ENCODE results near the gene ABI3BP.

ABI3BP gene

DNA sequence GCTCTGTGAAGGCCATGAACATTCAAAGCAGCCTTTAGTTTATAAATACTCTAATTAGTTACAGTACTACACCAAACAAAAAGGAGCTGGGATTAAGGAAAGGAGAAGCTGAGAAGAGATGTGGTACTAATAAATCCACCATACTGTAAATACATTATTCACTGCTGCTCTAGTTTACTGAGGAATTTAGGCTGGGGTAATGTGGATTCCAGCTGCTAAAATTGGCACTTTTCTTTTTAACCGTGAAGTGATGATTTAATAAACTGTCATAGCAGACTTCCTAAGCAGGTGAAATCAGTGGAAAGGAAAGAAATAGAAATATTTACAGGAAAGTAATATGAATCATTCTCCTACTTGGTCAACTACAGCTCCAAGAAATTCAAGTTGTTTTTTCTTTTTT is 195.2 kb downstream of the ABI3BP start:
- Histone ChIP-seq H3K4me1 (ENCODE audit: control insufficient read depth, insufficient read depth, low read length, poor library complexity, severe bottlenecking) (no peaks in the 10 kb centered on the region), H3K27me3 (replicated peaks; ENCODE audit: control insufficient read depth, insufficient read depth, low read length, poor library complexity, severe bottlenecking) (no peaks in the 10 kb centered on the region), H3K27ac (ENCODE audit: insufficient read depth, low read length, poor library complexity, severe bottlenecking) (no peak overlapping the region), H3K36me3 (ENCODE audit: control insufficient read depth, insufficient read depth, low read length) (no peaks in the 10 kb centered on the region), H3K9me3 (ENCODE audit: control insufficient read depth, low read length) (no peaks in the 10 kb centered on the region), H3K4me3 (ENCODE audit: insufficient read depth, low read depth, low read length, poor library complexity, severe bottlenecking) (no peak overlapping the region)
- DNase-seq = no peak

DNA sequence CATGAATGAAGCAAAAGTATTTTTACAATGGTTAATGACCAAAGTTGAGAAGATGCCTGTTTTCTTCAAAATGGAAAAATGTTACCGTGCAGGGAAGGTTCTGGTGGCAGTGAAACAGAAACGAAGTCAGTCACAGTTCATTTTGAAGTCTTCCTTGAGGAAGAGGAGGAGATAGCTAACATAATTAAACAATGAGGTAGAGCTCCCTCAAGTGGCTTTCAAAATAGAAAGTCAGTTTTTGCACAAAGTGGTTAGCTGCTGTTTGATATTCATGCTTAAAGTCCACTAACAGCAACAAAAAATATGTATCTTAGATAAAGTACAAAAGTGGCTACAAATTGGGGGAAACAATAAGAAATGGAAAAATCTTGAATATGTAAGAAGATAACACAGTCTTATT is 196.7 kb downstream of the ABI3BP start:
- Histone ChIP-seq H3K4me1 (ENCODE audit: control insufficient read depth, insufficient read depth, low read length, poor library complexity, severe bottlenecking) (no peaks in the 10 kb centered on the region), H3K27ac (ENCODE audit: insufficient read depth, low read length, poor library complexity, severe bottlenecking) (no peak overlapping the region), H3K4me3 (ENCODE audit: insufficient read depth, low read depth, low read length, poor library complexity, severe bottlenecking) (no peak overlapping the region), H3K27me3 (replicated peaks; ENCODE audit: control insufficient read depth, insufficient read depth, low read length, poor library complexity, severe bottlenecking) (no peaks in the 10 kb centered on the region), H3K9me3 (ENCODE audit: control insufficient read depth, low read length) (no peaks in the 10 kb centered on the region), H3K36me3 (ENCODE audit: control insufficient read depth, insufficient read depth, low read length) (no peaks in the 10 kb centered on the region)
- DNase-seq = no peak

DNA sequence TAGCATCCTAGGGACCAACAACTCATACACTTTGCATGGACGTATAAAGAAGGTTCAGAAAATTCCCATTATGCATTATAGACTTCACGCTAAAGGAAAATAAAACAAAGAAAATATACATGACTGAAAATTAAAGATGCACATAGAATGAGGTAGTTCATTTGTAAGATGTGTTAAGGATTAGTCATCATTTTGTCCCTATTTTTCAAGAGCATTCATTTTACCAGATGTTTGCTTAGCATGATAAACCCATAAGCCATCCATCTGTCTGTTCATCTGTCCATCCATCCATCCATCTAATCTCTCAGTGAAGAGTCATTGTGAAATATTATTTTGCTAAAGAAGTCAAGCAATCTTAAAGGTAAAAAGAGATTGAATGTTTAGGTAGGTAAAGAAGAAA is 203.6 kb downstream of the ABI3BP start:
- Histone ChIP-seq H3K4me3 (ENCODE audit: insufficient read depth, low read depth, low read length, poor library complexity, severe bottlenecking) (no peak overlapping the region), H3K27ac (ENCODE audit: insufficient read depth, low read length, poor library complexity, severe bottlenecking) (no peak overlapping the region), H3K36me3 (ENCODE audit: control insufficient read depth, insufficient read depth, low read length) (no peaks in the 10 kb centered on the region), H3K27me3 (replicated peaks; ENCODE audit: control insufficient read depth, insufficient read depth, low read length, poor library complexity, severe bottlenecking) (no peaks in the 10 kb centered on the region), H3K9me3 (ENCODE audit: control insufficient read depth, low read length) (no peaks in the 10 kb centered on the region), H3K4me1 (ENCODE audit: control insufficient read depth, insufficient read depth, low read length, poor library complexity, severe bottlenecking) (no peaks in the 10 kb centered on the region)
- DNase-seq = no peak

DNA sequence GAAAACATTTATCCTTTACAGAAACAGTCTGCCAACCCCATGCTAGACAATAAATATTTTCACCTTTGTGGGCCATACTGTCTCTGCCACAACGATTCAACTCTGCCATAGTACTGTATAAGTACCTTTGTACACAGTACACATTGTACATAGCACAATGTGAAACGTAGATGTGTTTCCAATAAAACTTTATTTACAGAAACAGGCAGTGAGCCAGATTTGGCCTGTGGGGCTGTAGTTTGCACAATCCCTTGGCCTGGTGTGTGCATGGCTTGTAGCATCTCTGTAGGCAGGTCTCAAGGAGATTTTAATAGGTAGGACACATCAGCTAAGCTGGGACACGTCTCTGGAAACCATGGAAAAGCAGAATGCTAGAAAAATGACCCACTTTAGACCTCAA is 209.6 kb downstream of the ABI3BP start:
- DNase-seq = no peak
- no peaks in the 10 kb centered on the region for H3K4me1 ChIP-seq (ENCODE audit: control insufficient read depth, insufficient read depth, low read length, poor library complexity, severe bottlenecking)
- no peaks in the 10 kb centered on the region for H3K27me3 ChIP-seq (replicated peaks; ENCODE audit: control insufficient read depth, insufficient read depth, low read length, poor library complexity, severe bottlenecking)
- H3K36me3 ChIP-seq (ENCODE audit: control insufficient read depth, insufficient read depth, low read length) = no peaks in the 10 kb centered on the region
- no peaks in the 10 kb centered on the region for H3K9me3 ChIP-seq (ENCODE audit: control insufficient read depth, low read length)
- no peak overlapping the region for H3K27ac ChIP-seq (ENCODE audit: insufficient read depth, low read length, poor library complexity, severe bottlenecking)
- H3K4me3 ChIP-seq (ENCODE audit: insufficient read depth, low read depth, low read length, poor library complexity, severe bottlenecking) = no peak overlapping the region

DNA sequence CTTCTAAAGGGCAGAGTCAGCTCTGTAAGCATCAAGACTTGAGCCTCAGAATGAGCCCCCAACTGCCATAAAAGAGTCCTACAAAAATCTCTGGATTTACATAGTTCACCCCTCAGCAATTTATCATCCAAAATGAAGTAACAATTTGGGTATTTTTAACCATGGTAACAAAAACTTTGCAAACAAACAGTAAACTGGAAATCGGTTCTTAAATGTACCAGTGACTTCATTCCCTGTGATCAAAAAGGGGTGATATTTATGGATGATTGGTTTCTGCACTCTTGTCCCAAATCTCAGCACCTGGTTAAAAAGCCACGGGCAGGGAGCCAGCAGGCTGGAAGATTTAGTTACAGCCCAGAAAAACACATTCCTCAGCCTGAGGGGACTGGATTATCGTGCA is 210.3 kb downstream of the ABI3BP start:
- H3K9me3 ChIP-seq (ENCODE audit: control insufficient read depth, low read length) = no peaks in the 10 kb centered on the region
- no peak overlapping the region for H3K27ac ChIP-seq (ENCODE audit: insufficient read depth, low read length, poor library complexity, severe bottlenecking)
- DNase-seq = no peak
- no peaks in the 10 kb centered on the region for H3K36me3 ChIP-seq (ENCODE audit: control insufficient read depth, insufficient read depth, low read length)
- no peak overlapping the region for H3K4me3 ChIP-seq (ENCODE audit: insufficient read depth, low read depth, low read length, poor library complexity, severe bottlenecking)
- H3K27me3 ChIP-seq (replicated peaks; ENCODE audit: control insufficient read depth, insufficient read depth, low read length, poor library complexity, severe bottlenecking) = no peaks in the 10 kb centered on the region
- no peaks in the 10 kb centered on the region for H3K4me1 ChIP-seq (ENCODE audit: control insufficient read depth, insufficient read depth, low read length, poor library complexity, severe bottlenecking)

DNA sequence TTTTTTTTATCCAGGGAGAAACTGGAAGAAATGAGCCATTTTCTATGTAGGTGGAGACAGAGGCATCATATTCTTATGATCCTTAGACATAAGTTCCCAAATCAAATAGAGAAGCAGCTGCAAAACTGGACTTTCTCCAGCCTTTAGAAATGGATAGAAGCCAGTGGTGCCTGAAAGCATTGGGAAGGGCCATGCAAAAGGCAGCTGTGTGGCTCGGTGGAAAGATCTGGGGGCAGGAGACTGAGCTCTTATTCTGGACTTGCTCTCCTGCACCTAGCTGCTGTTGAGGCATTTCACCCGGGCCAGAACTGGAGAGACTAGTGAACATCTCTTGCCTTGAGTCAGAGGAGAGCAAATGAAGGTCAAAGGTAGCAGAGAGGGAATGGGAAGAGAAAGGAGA is 210.9 kb downstream of the ABI3BP start:
- no peak overlapping the region for H3K4me3 ChIP-seq (ENCODE audit: insufficient read depth, low read depth, low read length, poor library complexity, severe bottlenecking)
- DNase-seq = no peak
- no peak overlapping the region for H3K27ac ChIP-seq (ENCODE audit: insufficient read depth, low read length, poor library complexity, severe bottlenecking)
- no peaks in the 10 kb centered on the region for H3K9me3 ChIP-seq (ENCODE audit: control insufficient read depth, low read length)
- no peaks in the 10 kb centered on the region for H3K27me3 ChIP-seq (replicated peaks; ENCODE audit: control insufficient read depth, insufficient read depth, low read length, poor library complexity, severe bottlenecking)
- no peaks in the 10 kb centered on the region for H3K36me3 ChIP-seq (ENCODE audit: control insufficient read depth, insufficient read depth, low read length)
- H3K4me1 ChIP-seq (ENCODE audit: control insufficient read depth, insufficient read depth, low read length, poor library complexity, severe bottlenecking) = no peaks in the 10 kb centered on the region

DNA sequence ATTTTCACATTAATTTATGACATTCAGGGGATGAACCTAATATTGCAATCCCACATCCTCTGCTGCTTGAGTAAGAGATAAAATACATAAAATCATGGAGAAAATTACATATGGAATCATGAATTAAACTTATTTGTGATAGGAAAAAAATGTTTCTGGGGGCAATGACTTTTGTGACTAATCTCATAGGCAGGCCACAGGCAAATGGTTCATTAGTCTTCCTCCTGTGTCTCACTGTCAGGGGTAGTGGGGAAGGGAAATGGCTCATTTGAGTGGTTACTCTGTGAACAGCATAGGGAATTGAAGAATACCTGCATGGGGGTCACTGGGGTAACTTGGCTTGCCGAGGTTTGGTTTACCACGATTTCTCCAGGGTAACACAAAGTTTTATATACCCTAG is 211.9 kb downstream of the ABI3BP start:
- H3K27ac ChIP-seq (ENCODE audit: insufficient read depth, low read length, poor library complexity, severe bottlenecking) = no peak overlapping the region
- H3K4me1 ChIP-seq (ENCODE audit: control insufficient read depth, insufficient read depth, low read length, poor library complexity, severe bottlenecking) = no peaks in the 10 kb centered on the region
- H3K9me3 ChIP-seq (ENCODE audit: control insufficient read depth, low read length) = no peaks in the 10 kb centered on the region
- no peak overlapping the region for H3K4me3 ChIP-seq (ENCODE audit: insufficient read depth, low read depth, low read length, poor library complexity, severe bottlenecking)
- no peak for DNase-seq
- no peaks in the 10 kb centered on the region for H3K36me3 ChIP-seq (ENCODE audit: control insufficient read depth, insufficient read depth, low read length)
- H3K27me3 ChIP-seq (replicated peaks; ENCODE audit: control insufficient read depth, insufficient read depth, low read length, poor library complexity, severe bottlenecking) = no peaks in the 10 kb centered on the region

DNA sequence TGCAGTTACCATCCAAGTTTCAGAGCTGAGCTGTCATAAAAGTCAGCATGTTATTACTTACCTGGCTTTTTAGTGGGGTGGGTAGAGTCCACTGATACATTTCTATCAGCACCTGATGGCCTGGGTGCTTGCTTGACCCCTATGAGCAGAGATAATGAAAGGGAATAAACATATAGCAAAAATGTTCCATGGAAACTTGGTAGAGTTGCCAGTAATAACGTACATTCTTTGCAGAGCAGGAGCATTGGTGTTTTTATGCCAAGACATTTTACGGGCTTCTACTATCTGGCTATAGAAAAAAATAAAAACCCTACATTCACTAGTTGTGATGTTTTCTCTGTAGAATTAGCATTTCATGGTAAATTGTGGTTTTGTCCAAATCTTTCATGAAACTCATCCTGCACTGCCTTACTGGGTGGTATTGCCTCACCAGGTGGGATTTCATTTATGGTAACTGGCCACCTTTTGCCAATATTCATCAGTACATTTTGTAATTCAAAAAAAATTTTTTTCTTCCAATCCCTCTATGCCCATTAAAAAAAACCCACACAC is 213.1 kb downstream of the ABI3BP start:
- Histone ChIP-seq H3K4me3 (ENCODE audit: insufficient read depth, low read depth, low read length, poor library complexity, severe bottlenecking) (no peak overlapping the region), H3K36me3 (ENCODE audit: control insufficient read depth, insufficient read depth, low read length) (no peaks in the 10 kb centered on the region), H3K27me3 (replicated peaks; ENCODE audit: control insufficient read depth, insufficient read depth, low read length, poor library complexity, severe bottlenecking) (no peaks in the 10 kb centered on the region), H3K9me3 (ENCODE audit: control insufficient read depth, low read length) (no peaks in the 10 kb centered on the region), H3K27ac (ENCODE audit: insufficient read depth, low read length, poor library complexity, severe bottlenecking) (no peak overlapping the region), H3K4me1 (ENCODE audit: control insufficient read depth, insufficient read depth, low read length, poor library complexity, severe bottlenecking) (no peaks in the 10 kb centered on the region)
- DNase-seq = no peak

DNA sequence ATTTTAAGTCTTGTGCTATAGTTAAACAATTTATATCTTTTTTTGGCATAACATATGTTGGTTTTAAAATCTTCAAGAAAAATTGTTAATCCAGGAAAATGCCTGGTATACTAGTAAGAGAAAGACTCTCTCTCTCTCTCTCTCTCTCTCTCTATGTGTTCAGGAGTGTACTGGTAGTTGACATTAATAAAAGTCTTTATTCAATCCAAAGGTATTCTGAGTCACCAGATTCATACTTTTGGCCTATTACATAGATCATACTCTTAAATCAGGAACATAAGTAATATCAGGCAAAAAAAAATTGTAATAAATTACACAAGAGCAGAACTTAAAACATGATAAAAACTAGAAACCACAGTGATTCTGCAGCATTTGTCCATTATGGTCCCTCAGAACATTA is 213.7 kb downstream of the ABI3BP start:
- H3K9me3 ChIP-seq (ENCODE audit: control insufficient read depth, low read length) = no peaks in the 10 kb centered on the region
- H3K27me3 ChIP-seq (replicated peaks; ENCODE audit: control insufficient read depth, insufficient read depth, low read length, poor library complexity, severe bottlenecking) = no peaks in the 10 kb centered on the region
- H3K27ac ChIP-seq (ENCODE audit: insufficient read depth, low read length, poor library complexity, severe bottlenecking) = no peak overlapping the region

DNA sequence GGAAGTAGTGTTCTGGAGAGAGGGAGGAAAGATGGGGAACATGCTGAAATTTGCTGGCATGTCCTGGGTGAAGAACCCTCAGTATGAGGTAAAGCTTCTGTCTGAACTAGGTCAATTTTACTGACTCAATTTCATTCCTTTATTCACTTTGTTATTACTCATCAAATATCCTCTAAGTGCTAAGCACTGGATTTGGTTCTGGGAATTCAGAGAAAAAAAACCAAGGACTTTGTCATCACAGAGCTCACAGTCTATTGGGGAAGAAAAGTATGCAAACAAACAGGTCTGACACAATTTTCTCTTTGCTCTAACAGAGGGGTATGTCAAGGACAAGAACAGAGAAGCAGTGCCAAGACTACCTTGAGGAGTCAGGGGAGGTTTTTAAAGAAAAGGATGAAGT is 215.9 kb downstream of the ABI3BP start:
- H3K9me3 ChIP-seq (ENCODE audit: control insufficient read depth, low read length) = no peaks in the 10 kb centered on the region
- H3K27me3 ChIP-seq (replicated peaks; ENCODE audit: control insufficient read depth, insufficient read depth, low read length, poor library complexity, severe bottlenecking) = no peaks in the 10 kb centered on the region
- DNase-seq = no peak
- H3K36me3 ChIP-seq (ENCODE audit: control insufficient read depth, insufficient read depth, low read length) = no peaks in the 10 kb centered on the region
- no peak overlapping the region for H3K27ac ChIP-seq (ENCODE audit: insufficient read depth, low read length, poor library complexity, severe bottlenecking)
- H3K4me1 ChIP-seq (ENCODE audit: control insufficient read depth, insufficient read depth, low read length, poor library complexity, severe bottlenecking) = no peaks in the 10 kb centered on the region
- no peak overlapping the region for H3K4me3 ChIP-seq (ENCODE audit: insufficient read depth, low read depth, low read length, poor library complexity, severe bottlenecking)

More for the DNA sequence above, 213.7 kb downstream of the ABI3BP start:
- no peaks in the 10 kb centered on the region for H3K36me3 ChIP-seq (ENCODE audit: control insufficient read depth, insufficient read depth, low read length)
- no peak for DNase-seq
- H3K4me1 ChIP-seq (ENCODE audit: control insufficient read depth, insufficient read depth, low read length, poor library complexity, severe bottlenecking) = no peaks in the 10 kb centered on the region
- no peak overlapping the region for H3K4me3 ChIP-seq (ENCODE audit: insufficient read depth, low read depth, low read length, poor library complexity, severe bottlenecking)

DNA sequence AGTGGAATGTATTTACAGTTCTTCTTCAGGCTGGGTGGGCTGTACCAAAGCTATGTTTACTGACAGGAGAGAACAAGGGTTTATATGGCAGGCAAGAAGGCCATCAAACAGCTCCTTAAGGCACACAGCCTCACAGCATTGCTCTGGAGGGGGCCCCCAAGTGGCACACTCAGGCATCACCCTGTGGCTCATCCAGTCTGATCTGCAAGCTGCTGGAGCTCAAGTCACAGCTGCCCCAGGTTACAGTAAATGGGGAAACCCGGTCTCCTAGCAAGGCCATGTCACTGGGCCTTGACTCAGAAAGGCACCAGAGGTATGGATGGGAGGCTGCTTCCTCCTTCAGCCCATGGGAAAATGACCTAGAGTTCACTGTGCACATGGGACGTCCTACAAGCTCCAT is 216.5 kb downstream of the ABI3BP start:
- no peak for DNase-seq

More for the DNA sequence above, 216.5 kb downstream of the ABI3BP start:
- Histone ChIP-seq H3K4me3 (ENCODE audit: insufficient read depth, low read depth, low read length, poor library complexity, severe bottlenecking) (no peak overlapping the region), H3K9me3 (ENCODE audit: control insufficient read depth, low read length) (no peaks in the 10 kb centered on the region), H3K36me3 (ENCODE audit: control insufficient read depth, insufficient read depth, low read length) (no peaks in the 10 kb centered on the region), H3K4me1 (ENCODE audit: control insufficient read depth, insufficient read depth, low read length, poor library complexity, severe bottlenecking) (no peaks in the 10 kb centered on the region), H3K27ac (ENCODE audit: insufficient read depth, low read length, poor library complexity, severe bottlenecking) (no peak overlapping the region), H3K27me3 (replicated peaks; ENCODE audit: control insufficient read depth, insufficient read depth, low read length, poor library complexity, severe bottlenecking) (no peaks in the 10 kb centered on the region)
